Chondrocyte (in vitro differentiated cells): ENCODE measurements around the gene SCARB1. TPM values are rescaled to one million over a fixed set of nuclear protein-coding genes. Genes with fewer than 3 reads are reported as not detected.

Experiments used
- DNase-seq: peaks from one replicate; pipeline ENCODE4 v3.0.0; 2021; ENCODE audit warnings: mixed read lengths, low spot score
- H3K27ac Mint-ChIP-seq: one replicate; pipeline ENCODE4 v1.8.0; 2021; ENCODE audit warnings: mild to moderate bottlenecking, moderate library complexity, mixed read lengths; ENCODE audit not compliant: unreplicated experiment
- H3K27me3 Mint-ChIP-seq: 2 replicates; pipeline ENCODE4 v1.8.0; 2021; ENCODE audit warnings: low read depth, mixed read lengths
- H3K36me3 Mint-ChIP-seq: 2 replicates; pipeline ENCODE4 v1.8.0; 2021; ENCODE audit warnings: low read depth, mixed read lengths
- H3K4me1 Mint-ChIP-seq: 2 replicates; pipeline ENCODE4 v1.8.0; 2021; ENCODE audit warnings: low read depth, mild to moderate bottlenecking, mixed read lengths
- H3K4me3 Mint-ChIP-seq: one replicate; pipeline ENCODE4 v1.8.0; 2021; ENCODE audit warnings: mild to moderate bottlenecking, moderate library complexity, mixed read lengths; ENCODE audit not compliant: unreplicated experiment
- H3K9me3 Mint-ChIP-seq: 2 replicates; pipeline ENCODE4 v1.8.0; 2021; ENCODE audit warnings: low read depth, mixed read lengths
- CTCF ChIP-seq: fragments of 200-600 bp; sonication (generic); IDR thresholded peaks from 2 replicates; pipeline ENCODE4 v1.5.0; 2021; ENCODE audit warnings: antibody characterized with exemption, mild to moderate bottlenecking, moderate library complexity
- total RNA-seq: library from RNA; stranded (reverse); gene quantifications from 3 replicates; pipeline ENCODE4 v1.2.1, GENCODE V29; 2021

The SCARB1 gene
- total RNA-seq, 1 donor from 2014 or later: 20.1 TPM

- H3K4me1 Mint-ChIP-seq: peaks cover 43% of the 10 kb centered on the region
- H3K27me3 Mint-ChIP-seq: no peaks in the 10 kb centered on the region
- no peak for DNase-seq
- no peak overlapping the region for H3K4me3 Mint-ChIP-seq
- TF ChIP-seq CTCF: peak; percentile 61
- peaks cover 3% of the 10 kb centered on the region for H3K36me3 Mint-ChIP-seq
- H3K27ac Mint-ChIP-seq: no peak overlapping the region
- peaks cover 6% of the 10 kb centered on the region for H3K9me3 Mint-ChIP-seq
Observed at GRCh38 chr12:124750787-124751471, 112.7 kb downstream of the SCARB1 start.

GRCh38 chr12:124750149-124750656 is 113.5 kb downstream of the SCARB1 start:
- Mint-ChIP-seq H3K4me3 (no peak overlapping the region), H3K4me1 (peaks cover 42% of the 10 kb centered on the region), H3K9me3 (peaks cover 6% of the 10 kb centered on the region), H3K27ac (no peak overlapping the region), H3K27me3 (no peaks in the 10 kb centered on the region), H3K36me3 (peaks cover 3% of the 10 kb centered on the region)
- no peak for DNase-seq
- TF ChIP-seq CTCF: no peak

- Mint-ChIP-seq H3K27ac (no peak overlapping the region), H3K36me3 (peaks cover 3% of the 10 kb centered on the region), H3K4me3 (no peak overlapping the region), H3K4me1 (peaks cover 38% of the 10 kb centered on the region), H3K9me3 (peaks cover 6% of the 10 kb centered on the region), H3K27me3 (no peaks in the 10 kb centered on the region)
- DNase-seq: no peak
- no peak for TF ChIP-seq CTCF
Observed at GRCh38 chr12:124749725-124750124, 113.9 kb downstream of the SCARB1 start.

GRCh38 chr12:124747426-124748161 is 116.1 kb downstream of the SCARB1 start:
- peaks cover 31% of the 10 kb centered on the region for H3K4me1 Mint-ChIP-seq
- DNase-seq: no peak

More at GRCh38 chr12:124747426-124748161, 116.1 kb downstream of the SCARB1 start:
- Mint-ChIP-seq H3K36me3 (no peaks in the 10 kb centered on the region), H3K9me3 (peaks cover under 1% of the 10 kb centered on the region), H3K27ac (no peak overlapping the region), H3K27me3 (no peaks in the 10 kb centered on the region), H3K4me3 (no peak overlapping the region)
- no peak for TF ChIP-seq CTCF
